GM03348 (cell line): Measurements from ENCODE around the gene IL1A.
A peak's percentile ranks its signal among the peaks of the same experiment; 100 is the strongest.

ENCODE experiments used
- DNase-seq: peaks from one replicate; pipeline ENCODE4 v3.0.0; 2012; ENCODE audit warnings: low spot score

IL1A gene

DNA sequence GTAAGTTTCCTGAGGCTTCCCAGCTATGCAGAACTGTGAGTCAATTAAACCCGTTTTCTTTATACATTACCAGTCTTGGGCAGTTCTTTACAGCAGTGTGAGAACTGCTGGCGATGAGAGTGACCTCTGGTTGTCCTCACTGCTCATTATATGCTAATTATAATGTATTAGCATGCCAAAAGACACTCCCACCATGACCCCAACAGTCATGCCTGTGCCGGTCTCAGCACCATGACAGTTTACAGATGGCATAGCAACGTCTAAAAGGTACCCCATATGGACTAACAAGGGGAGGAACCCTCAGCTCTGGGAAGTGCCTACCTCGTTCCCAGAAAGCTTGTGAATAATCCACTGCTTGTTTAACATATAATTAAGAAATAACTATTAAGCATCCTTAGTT lies 8.1 kb upstream of the IL1A start:
- DNase-seq, result no peak

DNA sequence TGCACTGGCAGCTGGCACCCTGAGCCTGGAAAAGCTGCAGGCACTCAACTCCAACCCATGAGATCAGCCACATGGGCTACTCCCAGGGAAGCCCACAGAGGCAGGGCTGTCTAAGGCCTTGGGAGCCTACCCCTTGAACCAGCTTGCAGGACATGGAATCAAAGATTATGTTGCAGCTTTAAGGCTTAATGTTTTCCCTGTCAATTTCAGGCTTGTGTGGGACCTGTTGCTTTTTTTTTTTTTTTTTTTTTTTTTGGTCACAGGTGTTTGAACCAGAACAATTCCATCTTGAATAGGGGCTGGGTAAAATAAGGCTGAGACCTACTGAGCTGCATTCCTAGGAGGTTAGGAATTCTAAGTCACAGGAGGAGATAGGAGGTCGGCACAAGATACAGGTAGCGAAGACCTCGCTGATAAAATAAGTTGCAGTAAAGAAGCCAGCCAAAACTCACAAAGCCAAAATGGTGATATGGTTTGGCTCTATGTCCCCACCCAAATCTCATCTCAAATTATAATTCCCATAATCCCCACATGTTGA lies 7.5 kb upstream of the IL1A start:
- no peak for DNase-seq

DNA sequence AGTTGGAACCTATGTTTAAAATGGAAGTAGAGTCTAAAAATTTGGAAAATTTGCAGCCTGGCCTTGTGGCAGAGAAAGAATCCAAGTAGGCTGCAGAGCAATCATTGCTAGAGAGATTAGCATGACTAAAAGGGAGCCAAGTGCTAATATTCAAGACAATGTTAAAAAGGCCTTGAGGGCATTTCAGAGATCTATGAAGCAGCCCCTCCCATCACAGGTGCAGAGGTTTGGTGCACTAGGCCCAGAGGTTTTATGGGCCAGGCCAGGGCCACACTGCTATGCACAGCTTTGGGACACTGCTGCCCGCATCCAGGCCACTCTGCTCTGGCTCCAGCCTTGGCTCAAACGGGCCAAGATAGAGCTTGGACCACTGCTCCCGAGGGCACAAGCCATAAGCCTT lies 6.7 kb upstream of the IL1A start:
- no peak for DNase-seq

DNA sequence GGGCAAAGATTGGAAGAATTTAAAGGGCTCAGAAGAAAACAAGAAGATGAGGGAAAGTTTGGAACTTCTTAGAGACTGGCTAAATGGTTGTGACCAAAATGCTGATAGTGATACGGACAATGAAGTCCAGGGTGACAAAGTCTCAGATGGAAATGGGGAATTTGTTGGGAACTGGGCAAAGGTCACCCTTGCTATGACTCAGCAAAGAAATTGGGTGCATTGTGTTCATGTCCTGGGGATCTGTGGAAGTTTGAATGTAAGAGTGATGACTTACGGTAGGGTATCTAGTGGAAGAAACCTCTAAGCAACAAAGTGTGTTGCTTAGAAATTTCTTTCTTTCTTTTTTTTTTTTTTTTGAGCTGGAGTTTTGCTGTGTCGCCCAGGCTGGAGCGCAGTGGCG lies 6.0 kb upstream of the IL1A start:
- DNase-seq, result no peak

DNA sequence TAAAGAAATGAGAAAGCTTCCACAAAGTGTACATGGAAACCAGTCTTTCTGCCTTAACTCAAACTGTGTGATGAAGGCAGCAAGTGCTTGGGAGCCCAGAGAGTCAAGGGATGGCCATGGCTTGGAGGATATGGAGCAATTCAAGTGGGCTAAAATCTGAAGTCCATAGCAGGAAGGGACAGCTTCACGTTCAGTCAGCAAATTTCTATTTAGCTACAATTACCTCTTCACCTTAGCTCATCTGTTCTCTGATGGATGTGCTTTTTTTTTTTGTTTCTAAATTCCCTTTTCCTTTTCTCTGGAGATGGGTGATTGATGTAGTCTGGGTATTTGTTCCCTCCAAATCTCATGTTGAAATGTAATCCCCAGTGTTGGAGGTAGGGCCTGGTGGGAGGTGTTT lies 4.9 kb upstream of the IL1A start:
- no peak for DNase-seq

DNA sequence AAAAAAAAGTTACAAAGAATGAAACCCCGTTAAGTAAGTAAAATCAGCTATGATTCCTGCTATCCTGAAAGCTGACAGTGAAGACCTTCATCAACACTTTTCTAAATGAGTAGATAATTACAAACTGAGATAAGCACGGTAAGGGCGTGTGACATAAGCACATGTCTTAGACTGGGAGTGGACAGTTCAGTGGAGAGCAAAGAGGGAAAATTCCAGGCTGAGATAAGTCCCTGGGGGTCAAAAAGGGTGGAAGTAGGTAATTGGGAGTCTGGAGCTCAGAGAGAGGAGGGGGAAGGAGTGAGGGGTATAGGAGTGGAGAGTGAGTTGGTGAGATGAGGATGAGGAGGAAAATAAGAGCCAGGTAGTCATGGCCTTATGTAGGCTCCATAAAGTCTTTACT lies 4.4 kb upstream of the IL1A start:
- no peak for DNase-seq

DNA sequence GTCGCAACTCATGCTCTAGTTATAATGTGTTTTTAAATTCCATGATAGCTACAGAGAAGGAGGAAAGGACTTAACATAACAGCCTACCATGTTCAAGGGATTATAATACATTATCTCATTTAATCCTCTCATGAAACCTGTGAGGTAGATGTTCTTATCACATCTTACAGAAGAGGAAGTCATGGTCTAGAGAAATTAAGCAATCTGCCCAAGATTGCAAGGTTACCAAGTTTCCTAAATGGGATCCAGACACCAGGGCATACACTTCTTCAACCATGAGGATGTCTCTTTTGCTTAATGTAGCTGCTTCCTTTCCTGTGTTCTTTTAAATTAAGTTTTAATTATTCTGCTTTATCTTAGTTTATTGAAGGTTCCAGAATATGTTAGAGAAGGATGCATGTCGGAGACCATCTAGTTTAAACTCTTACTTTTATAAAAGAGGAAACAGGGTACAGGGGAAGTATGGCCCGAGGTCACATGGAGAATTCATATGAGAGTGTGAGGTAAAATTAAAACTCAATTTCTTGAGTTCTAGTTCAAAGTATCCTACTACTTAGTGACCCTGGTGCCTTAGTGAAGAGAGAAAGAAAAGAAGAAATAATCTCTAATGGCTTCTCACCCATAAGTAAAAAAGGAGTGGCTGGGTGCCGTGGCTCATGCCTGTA lies 3.6 kb upstream of the IL1A start:
- no peak for DNase-seq

DNA sequence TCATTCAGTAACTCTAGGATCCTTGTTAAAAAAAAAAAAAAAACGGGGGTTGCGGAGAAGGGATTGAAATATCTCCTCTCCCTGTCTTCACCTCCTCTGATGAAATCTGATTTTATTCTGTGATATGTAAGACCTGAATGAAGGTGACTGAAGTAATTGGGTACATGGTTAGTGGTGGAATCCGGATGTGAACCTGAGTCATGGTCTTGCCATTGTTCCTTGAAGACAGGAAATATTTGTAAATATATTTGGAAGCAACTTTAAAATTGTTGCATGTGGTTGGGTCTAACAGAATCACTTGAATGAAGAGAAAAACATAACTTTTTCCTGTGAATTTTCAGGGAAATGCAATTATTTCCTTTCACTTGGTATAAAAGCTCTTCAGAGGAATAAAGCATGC lies 3.0 kb upstream of the IL1A start:
- DNase-seq, result no peak

DNA sequence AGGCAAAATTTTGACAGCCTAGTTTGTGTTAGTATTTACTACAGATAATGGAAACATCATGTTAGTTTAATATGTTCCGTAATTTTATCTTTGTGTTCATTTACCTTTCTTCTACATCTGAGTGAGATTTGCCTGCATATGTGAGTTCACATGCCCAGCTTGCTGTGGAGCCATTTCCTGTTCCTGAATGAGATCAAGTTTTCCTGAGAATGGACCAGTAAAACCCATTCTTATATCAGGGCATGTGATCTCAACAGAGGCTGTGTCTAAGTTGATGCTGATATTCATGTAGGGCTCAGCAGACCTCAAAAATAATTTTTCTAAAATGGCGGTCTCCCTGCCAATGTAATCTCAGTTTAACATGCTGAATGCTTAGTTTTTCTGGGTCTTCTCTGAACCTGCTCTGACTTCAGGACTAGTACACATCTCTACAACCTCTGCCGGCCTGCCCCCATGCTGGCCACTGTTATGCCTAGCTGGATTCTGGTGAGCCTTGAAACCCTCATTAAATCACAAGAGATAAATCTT lies 1.0 kb downstream of the IL1A start:
- DNase-seq, result no peak

DNA sequence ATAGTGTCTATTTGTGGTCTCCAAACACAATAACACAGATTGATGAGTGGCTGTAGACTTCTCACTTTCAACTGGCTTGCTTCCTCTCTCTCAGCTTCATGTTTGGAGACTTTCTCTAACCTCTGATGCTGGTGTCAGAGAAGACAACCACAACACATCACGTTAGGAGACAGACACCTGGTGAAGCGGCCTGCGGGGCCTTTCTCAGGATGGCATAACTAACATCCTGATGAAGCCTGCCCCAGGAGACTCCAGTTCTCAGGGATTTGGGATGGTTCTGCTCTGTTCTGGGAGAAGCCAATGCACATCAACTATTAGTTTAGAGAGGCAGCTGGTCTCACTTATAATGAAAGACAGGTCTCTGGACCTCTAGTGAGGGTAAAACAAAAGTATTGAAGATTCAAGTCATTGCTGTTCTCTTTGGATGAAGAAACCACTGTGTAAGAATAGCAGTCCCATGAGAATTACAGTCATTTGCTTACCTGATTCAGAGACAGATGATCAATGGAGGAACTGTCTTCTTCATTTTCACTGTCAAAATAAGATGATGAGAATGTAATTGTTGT lies 2.0 kb downstream of the IL1A start:
- no peak for DNase-seq

DNA sequence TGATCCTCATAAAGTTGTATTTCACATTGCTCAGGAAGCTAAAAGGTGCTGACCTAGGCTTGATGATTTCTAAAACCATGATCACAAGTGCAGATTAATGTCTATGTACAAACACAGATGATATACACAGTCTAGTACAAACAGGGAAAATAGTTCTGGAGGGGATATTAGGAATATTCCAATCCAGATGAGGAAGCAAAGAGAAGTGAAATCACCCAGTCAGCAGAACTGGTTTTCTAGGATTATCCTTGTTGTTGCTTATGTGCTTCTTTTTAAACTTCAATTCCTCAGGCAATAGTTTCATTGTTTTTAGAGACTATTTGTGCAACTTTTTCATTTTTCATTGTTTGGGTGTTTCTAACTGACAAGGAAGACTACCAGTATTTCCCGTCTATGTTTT lies 4.7 kb downstream of the IL1A start:
- no peak for DNase-seq

DNA sequence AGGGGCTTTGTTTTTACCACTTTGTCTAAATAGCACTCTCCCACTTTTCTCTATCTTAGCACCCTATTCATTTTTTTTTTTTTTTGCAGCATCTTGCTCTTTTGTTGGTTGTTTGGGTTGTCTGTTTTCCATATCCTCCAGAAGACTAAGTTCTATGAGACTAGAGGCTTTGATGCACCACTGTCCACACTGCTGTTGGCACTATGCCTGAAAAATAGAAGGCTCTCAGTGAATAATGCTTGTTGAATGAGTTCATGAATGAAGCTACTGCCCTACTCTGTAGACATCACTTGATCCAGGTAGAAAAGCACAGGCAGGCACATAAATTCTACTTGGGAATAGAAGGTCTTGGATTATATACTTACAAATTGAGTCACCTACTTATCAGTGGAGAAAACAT lies 7.3 kb downstream of the IL1A start:
- no peak for DNase-seq

DNA sequence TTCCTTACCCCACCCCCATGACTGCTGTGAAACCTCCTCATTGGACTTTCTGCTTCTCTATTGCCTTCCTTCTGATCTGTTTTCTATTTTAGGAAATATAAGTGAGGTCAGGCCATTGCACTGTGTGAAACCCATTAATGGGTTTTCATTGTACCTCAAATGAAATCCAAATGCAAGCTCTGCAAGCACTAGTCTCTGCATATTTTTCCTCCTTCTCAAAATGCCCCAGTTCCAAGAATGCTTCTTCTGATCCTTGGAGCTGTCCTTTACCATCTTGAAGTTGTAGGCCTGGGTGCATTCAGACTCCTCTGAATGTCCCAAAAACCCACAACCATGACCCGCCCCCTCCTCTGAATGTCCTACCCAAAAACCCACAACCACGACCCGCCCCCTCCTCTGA lies 8.2 kb downstream of the IL1A start:
- no peak for DNase-seq

DNA sequence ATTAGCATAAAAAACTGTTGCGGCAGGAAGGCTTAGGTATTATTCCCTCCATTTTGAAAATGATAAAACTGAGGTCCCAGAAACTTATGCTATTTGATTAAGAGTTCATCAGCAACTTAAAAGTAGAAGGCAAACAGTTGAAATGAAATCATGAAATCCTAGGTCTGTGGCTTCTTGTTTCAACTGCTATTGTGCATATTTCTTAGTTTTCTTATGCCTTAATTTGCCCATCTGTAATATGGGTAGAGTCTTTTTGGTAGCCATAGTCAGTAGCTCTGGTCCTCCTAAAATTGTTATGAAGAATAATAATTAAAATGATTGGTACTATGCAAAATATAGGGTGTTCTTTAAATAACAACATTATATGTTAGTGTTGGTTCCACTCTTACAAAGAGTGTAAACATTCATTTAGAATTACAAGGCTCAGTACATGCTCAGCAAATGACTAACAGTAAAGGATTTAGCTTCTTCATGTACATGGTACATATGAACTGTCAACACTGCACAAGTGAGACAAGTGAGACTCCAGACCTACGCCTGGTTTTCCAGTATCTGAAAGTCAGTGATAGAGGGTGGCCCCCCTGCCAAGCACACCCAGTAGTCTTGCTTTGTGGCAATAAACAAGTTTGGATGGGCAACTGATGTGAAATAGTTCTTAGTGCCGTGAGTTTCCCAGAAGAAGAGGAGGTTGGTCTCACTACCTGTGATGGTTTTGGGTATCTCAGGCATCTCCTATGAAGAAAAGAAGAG lies 9.6 kb downstream of the IL1A start:
- no peak for DNase-seq

DNA sequence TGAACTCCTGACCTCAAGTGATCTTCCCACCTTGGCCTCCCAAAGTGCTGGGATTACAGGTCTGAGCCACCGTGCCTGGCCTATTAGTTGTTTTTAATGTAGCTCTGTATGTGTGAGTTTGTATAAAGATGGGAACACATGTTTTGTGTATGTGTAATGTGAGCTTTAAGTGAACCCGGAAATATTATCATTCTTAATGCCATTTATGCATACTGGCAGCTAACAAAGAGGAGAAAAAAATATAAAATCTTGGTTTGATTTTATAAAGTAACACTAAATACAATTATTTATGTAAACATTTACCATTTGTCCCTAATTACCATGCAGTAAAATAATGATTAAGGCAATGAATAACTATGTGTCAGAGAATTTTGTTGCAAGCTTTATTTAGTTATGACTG lies 10.7 kb downstream of the IL1A start:
- DNase-seq, result no peak

DNA sequence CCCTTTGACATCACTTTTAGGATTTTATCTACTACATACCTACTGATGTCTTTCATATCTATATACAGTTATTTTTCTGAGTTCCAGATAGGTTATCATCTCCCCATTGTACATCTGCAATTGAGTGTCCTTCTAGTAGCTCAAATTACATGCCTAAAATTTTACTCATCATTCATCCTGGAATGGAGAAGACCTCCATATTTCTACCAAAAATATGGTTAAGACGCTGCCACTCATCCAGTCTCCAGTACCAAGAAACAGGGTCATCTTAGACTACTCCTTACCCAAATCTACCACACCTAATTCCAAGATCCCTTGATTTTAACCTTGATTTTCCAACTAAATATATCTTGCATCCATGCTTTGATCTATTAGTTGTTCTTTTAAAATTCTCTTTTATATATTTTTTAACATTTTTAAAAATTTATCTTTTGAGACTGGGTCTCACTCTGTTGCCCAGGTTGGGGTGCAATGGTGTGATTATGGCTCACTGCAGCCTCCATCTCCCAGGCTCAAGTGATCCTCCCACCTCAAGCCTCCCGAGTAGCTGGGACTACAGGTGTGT lies 11.3 kb downstream of the IL1A start:
- no peak for DNase-seq

DNA sequence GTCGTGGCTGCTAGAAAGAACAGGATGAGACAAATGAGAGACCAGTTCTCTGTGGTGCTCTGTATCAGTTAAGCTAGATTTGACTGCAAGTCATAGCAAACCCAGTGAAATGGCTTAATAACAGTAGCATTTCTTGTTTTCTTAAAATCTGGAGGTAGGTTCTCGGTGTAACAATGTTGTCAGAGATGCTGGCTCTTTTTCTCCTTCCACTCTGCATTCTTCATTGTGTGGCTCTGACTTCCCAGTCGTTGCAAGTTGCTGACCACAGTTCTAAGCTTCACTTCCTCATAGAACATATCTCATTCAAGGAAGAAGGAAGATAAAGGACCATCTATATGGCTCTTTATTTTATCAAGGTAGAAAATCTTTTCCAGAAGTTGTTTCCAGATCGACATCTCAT lies 12.0 kb downstream of the IL1A start:
- no peak for DNase-seq

DNA sequence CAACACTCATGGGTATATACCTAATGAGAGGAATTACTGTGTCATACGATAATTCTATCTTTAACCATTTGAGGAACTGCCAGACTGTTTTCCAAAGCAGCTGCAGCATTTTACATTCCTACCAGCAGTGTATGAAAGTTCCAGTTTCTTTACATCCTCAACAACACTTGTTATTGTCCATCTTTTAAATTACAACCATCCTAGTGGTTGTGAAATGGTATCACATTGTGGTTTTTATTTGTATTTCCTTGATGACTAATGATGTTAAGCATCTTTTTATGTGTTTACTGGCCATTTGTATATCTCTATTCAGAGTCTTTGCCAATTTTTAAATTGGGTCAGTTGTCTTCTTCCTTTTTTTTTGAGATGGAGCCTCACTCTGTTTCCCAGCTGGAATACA lies 15.9 kb downstream of the IL1A start:
- DNase-seq, result no peak

DNA sequence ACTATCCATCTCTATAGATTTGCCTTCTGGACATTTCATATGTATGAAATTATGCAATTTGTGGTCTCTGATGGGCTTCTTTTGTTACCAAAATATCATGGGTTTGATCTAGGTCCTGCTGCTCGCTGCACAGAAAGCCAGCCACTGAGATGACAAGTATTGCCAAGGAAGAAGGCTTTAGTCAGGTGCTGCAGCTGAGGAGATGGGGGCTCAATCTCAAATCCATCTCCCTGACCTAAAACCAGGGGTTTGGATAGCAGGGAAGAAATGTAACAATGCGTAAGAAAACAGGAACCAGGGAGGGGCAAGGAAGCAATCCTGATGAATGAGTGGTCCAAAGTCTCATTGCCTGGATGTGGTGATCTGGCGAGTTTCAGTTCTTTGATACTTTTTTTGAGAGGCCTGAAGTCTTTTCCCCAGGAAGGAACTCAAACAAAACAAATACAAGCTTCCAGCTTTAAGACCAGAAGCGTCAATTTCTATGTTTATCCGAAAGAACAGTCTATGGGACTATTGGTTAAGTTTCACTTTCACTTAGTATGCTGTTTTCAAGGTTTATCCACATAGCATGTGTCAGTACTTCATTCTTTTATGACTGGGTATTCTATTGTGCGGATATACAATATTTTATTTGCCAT lies 16.5 kb downstream of the IL1A start:
- DNase-seq, result no peak

DNA sequence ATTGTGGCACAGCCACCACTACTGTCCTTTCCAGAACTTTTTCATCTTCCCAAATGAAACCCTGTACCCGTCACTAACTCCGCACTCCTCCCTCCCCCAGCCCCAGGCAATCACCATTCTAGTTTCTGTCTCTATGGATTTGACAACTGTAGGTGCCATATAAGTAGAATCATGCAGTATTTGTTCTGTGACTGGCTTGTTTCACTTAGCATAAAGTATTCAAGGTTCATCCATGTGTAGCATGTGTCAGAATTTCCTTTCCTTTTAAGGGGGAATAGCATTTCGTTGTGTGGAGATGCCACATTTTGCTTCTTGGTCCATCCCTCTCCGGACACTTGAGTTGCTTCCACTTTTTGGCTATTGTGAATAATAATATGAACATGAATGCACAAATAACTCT lies 19.0 kb downstream of the IL1A start:
- DNase-seq, result no peak

DNA sequence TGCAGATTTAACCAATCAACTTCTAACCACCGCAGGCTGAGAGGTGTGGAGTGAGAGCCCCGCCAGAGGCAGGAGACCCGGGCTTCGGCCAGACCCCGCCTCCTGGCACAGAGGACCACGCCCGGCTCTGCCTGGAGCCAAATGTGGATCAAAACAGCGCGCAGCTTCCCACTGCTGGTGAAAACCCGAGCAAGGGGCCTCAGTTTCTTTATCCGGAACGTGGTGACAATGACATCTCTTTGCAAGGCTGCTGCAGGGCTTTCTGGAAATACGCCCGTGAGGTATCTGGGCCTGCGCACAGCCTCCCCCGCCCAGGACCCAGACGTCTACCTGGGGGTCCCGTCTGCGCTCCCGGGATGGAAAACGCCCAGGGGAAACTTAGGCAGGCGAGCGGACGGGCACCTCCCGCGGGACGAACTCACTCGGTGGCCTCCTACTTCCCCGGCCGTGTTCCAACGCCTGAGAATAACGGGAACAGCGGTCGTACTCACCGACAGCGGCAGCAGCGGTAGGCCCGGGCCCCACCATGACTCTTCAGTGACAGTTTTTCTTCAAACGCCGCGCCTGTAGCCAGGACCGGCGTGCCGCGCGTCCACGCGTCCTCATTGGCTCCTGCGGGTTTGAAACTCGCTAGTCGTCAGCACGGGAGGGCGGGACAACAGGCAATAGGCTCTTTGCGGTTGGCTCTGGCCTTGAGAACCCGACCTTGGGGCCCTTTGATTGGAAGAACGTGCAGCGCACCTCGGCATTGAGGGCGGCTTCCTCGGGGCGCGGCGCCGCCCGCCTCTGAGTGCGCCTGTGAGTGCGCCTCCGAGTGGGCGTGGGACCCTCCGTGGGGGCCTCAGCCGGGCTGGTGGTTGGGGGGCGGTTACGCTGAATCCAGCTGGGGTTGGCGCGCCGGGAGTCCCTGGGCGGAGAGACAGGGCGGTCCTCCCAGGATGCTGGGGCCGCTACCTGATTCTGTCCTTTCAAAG lies 19.9 kb downstream of the IL1A start, which contains the start of gene CKAP2L:
Gene CKAP2L, minus strand, starts transcription at position 539 of the 974 bp plus-strand sequence. Its CDS starts 11 bp downstream, at position 528.
- DNase-seq, result peak; percentile 99
